ENCODE results near the gene SERPIND1. TPM values are rescaled to one million over a fixed set of nuclear protein-coding genes. Genes with fewer than 3 reads are reported as not detected.
"Not testable (repeated sequence)": the region's sequence is repeated elsewhere in the genome, so short reads cannot be mapped to it uniquely, and the experiment has no call there.

SERPIND1 gene
- total RNA-seq, 1 donor = not detected

DNA sequence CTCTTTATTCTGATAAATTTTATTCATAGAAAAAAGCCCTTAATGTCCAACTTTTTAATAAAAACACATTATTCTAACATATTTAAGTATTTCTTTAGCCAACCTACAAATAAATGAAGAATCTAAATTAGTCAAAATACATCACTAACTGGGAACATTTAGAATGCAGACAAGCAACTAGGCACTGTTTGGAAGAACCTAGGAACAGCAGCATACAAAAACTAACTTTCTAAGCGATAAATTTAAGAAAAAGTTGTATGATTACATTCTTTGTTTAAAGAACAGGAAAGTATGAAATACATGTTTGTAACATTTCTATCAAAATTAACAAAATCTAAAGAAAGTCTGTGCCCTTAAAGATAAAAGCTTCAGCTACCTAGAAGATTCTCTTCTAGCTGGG, 49.4 kb downstream of the SERPIND1 start:
- Histone ChIP-seq H3K4me1 (ENCODE audit: insufficient read depth, low read length) (no peaks in the 10 kb centered on the region), H3K27me3 (ENCODE audit: insufficient read depth, low read length) (no peaks in the 10 kb centered on the region), H4K20me1 (ENCODE audit: insufficient read depth, low read length) (no peaks in the 10 kb centered on the region), H3K36me3 (ENCODE audit: insufficient read depth, low read length) (peaks cover 27% of the 10 kb centered on the region), H3K9me3 (ENCODE audit: low read depth, low read length) (no peaks in the 10 kb centered on the region), H2AFZ (ENCODE audit: low read length) (no peak overlapping the region), H3K27ac (ENCODE audit: low read depth, low read length) (no peak overlapping the region), H3K4me3 (ENCODE audit: insufficient read depth, low read length) (no peak overlapping the region), H3K4me2 (ENCODE audit: insufficient read depth, low read length) (no peak overlapping the region), H3K79me2 (ENCODE audit: insufficient read depth, low read length) (no peaks in the 10 kb centered on the region)
- no peak for DNase-seq (ENCODE audit: insufficient read length, low spot score, missing footprints)
- TF ChIP-seq CTCF (IDR thresholded peaks at IDR 0.05; ENCODE audit: extremely low read depth, low read depth, low read length) = no peak

- not testable (repeated sequence) for H3K27ac ChIP-seq (ENCODE audit: low read depth, low read length); H4K20me1 ChIP-seq (ENCODE audit: insufficient read depth, low read length); H3K27me3 ChIP-seq (ENCODE audit: insufficient read depth, low read length); DNase-seq (ENCODE audit: insufficient read length, low spot score, missing footprints); H2AFZ ChIP-seq (ENCODE audit: low read length); H3K4me2 ChIP-seq (ENCODE audit: insufficient read depth, low read length); H3K9me3 ChIP-seq (ENCODE audit: low read depth, low read length); H3K79me2 ChIP-seq (ENCODE audit: insufficient read depth, low read length); H3K4me1 ChIP-seq (ENCODE audit: insufficient read depth, low read length); H3K4me3 ChIP-seq (ENCODE audit: insufficient read depth, low read length)
- H3K36me3 ChIP-seq (ENCODE audit: insufficient read depth, low read length) = peaks cover 15% of the 10 kb centered on the region
Measured at GRCh38 chr22:20825216-20825615, 51.3 kb downstream of the SERPIND1 start.

DNA sequence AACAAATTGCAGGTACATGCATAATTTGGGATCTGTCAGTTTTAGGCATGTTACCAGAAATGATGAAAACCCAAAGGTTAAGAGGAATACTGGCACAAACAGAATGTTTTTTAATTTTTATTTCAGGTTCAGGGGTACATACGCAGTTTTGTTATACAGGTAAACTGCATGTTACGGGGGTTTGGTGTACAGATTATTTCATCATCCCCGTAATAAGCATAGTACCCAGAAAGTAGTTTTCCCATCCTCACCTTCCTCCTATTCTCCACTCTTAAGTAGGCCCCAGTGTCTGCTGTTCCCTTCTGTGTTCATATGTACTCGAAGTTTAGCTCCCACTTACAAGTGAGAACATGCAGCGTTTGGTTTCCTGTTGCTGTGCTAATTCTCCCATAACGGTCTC, 51.7 kb downstream of the SERPIND1 start:
- Histone ChIP-seq H3K27ac (ENCODE audit: low read depth, low read length) (no peak overlapping the region), H3K36me3 (ENCODE audit: insufficient read depth, low read length) (peaks cover 15% of the 10 kb centered on the region), H3K9me3 (ENCODE audit: low read depth, low read length) (no peaks in the 10 kb centered on the region), H2AFZ (ENCODE audit: low read length) (no peak overlapping the region), H3K4me1 (ENCODE audit: insufficient read depth, low read length) (no peaks in the 10 kb centered on the region), H3K4me3 (ENCODE audit: insufficient read depth, low read length) (no peak overlapping the region), H3K27me3 (ENCODE audit: insufficient read depth, low read length) (no peaks in the 10 kb centered on the region), H3K4me2 (ENCODE audit: insufficient read depth, low read length) (no peak overlapping the region), H3K79me2 (ENCODE audit: insufficient read depth, low read length) (no peaks in the 10 kb centered on the region), H4K20me1 (ENCODE audit: insufficient read depth, low read length) (no peaks in the 10 kb centered on the region)
- DNase-seq (ENCODE audit: insufficient read length, low spot score, missing footprints) = no peak
- no peak for TF ChIP-seq CTCF (IDR thresholded peaks at IDR 0.05; ENCODE audit: extremely low read depth, low read depth, low read length)

- peaks cover 18% of the 10 kb centered on the region for H3K36me3 ChIP-seq (ENCODE audit: insufficient read depth, low read length)
- H3K79me2 ChIP-seq (ENCODE audit: insufficient read depth, low read length); H3K4me2 ChIP-seq (ENCODE audit: insufficient read depth, low read length); H3K27me3 ChIP-seq (ENCODE audit: insufficient read depth, low read length); DNase-seq (ENCODE audit: insufficient read length, low spot score, missing footprints); H4K20me1 ChIP-seq (ENCODE audit: insufficient read depth, low read length); H3K27ac ChIP-seq (ENCODE audit: low read depth, low read length); H3K4me3 ChIP-seq (ENCODE audit: insufficient read depth, low read length); H2AFZ ChIP-seq (ENCODE audit: low read length); H3K4me1 ChIP-seq (ENCODE audit: insufficient read depth, low read length); H3K9me3 ChIP-seq (ENCODE audit: low read depth, low read length): not testable (repeated sequence)
Measured at GRCh38 chr22:20826373-20827152, 52.6 kb downstream of the SERPIND1 start.

DNA sequence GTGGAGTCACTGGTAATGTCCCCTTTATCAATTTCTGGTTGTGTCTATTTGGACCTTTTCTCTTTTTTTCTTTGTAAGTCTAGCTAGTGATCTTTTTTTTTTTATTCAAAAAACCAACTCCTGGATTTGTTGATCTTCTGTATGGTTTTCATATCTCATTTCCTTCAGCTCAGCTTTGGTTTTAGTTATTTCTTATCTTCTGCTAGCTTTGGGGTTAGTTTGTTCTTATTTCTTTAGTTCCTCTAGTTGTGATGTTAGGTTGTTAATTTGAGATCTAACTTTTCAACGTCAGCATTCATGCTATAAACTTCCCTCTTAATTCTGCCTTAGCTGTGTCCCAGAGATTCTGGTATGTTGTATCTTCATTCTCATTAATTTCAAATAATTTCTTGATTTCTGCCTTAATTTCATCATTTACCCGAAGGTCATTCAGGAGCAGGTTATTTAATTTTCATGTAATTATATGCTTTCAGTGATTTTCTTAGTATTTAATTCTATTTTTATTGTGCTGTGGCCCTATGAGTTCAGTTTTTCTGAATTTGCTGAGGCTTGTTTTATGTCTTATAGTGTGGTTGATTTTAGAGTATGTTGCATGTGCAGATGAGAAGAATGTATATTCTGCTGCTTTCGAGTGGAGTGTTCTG, 55.7 kb downstream of the SERPIND1 start:
- Histone ChIP-seq H3K9me3 (ENCODE audit: low read depth, low read length) (no peaks in the 10 kb centered on the region), H3K4me1 (ENCODE audit: insufficient read depth, low read length) (no peaks in the 10 kb centered on the region), H4K20me1 (ENCODE audit: insufficient read depth, low read length) (peaks cover under 1% of the 10 kb centered on the region), H2AFZ (ENCODE audit: low read length) (no peak overlapping the region), H3K27me3 (ENCODE audit: insufficient read depth, low read length) (no peaks in the 10 kb centered on the region), H3K27ac (ENCODE audit: low read depth, low read length) (no peak overlapping the region), H3K36me3 (ENCODE audit: insufficient read depth, low read length) (peaks cover 25% of the 10 kb centered on the region), H3K79me2 (ENCODE audit: insufficient read depth, low read length) (no peaks in the 10 kb centered on the region), H3K4me2 (ENCODE audit: insufficient read depth, low read length) (no peak overlapping the region), H3K4me3 (ENCODE audit: insufficient read depth, low read length) (no peak overlapping the region)
- DNase-seq (ENCODE audit: insufficient read length, low spot score, missing footprints) = no peak
- no peak for TF ChIP-seq CTCF (IDR thresholded peaks at IDR 0.05; ENCODE audit: extremely low read depth, low read depth, low read length)
